Suprapubic skin (tissue), 4 donors: ENCODE data around the gene GALNT9. TPM values are rescaled to one million over a fixed set of nuclear protein-coding genes. Genes with fewer than 3 reads are reported as not detected.
A peak's percentile ranks its signal among the peaks of the same experiment; 100 is the strongest.

Source experiments
- DNase-seq, 2 donors: peaks; one replicate each; pipeline ENCODE4 v3.0.0-alpha.2; 2019; ENCODE audit warnings: low spot score in 2 of 2
- H3K27ac ChIP-seq: fragments of 200-600 bp; sonication (generic); one replicate; pipeline ENCODE4 v1.5.1; 2019
- H3K27me3 ChIP-seq: fragments of 200-600 bp; sonication (generic); one replicate; pipeline ENCODE4 v1.5.1; 2019
- H3K36me3 ChIP-seq: fragments of 200-600 bp; sonication (generic); one replicate; pipeline ENCODE4 v1.5.1; 2019
- H3K4me1 ChIP-seq: fragments of 200-600 bp; sonication (generic); one replicate; pipeline ENCODE4 v1.5.1; 2019
- H3K4me3 ChIP-seq: fragments of 200-600 bp; sonication (generic); one replicate; pipeline ENCODE4 v1.5.1; 2019; ENCODE audit warnings: mild to moderate bottlenecking
- H3K9me3 ChIP-seq: fragments of 200-600 bp; sonication (generic); one replicate; pipeline ENCODE4 v1.5.1; 2019
- CTCF ChIP-seq, 2 donors: fragments of 200-600 bp in 1 of 2; fragments of 450-650 bp in 1 of 2; sonication (generic) in 1 of 2; IDR thresholded peaks; one replicate each; pipeline ENCODE4 v1.5.1; 2016 to 2019; ENCODE audit warnings: antibody characterized with exemption in 2 of 2, mild to moderate bottlenecking in 1 of 2, moderate library complexity in 1 of 2
- EP300 ChIP-seq: sonication (generic); formaldehyde crosslinking; IDR thresholded peaks from one replicate; pipeline ENCODE4 v1.6.1; 2017; ENCODE audit warnings: antibody characterized with exemption
- POLR2A ChIP-seq, 2 donors: fragments of 450-650 bp; IDR thresholded peaks; one replicate each; pipeline ENCODE4 v1.6.1; 2017; ENCODE audit warnings: antibody characterized with exemption in 2 of 2, mild to moderate bottlenecking in 2 of 2, moderate library complexity in 2 of 2
- POLR2AphosphoS5 ChIP-seq, 3 donors: sonication (generic); formaldehyde crosslinking; IDR thresholded peaks; one replicate each; pipeline ENCODE4 v1.6.1; 2017; ENCODE audit warnings: antibody characterized with exemption in 3 of 3
- WGBS: methylation state at CpG from one replicate; pipeline ENCODE4 v1.1.5; 2018; 5-methylcytosine and 5-hydroxymethylcytosine counted together
- total RNA-seq, 4 donors: library from RNA; depleted of rRNA; stranded (reverse); fragments of >200 nt; gene quantifications; one replicate each; pipeline ENCODE4 v1.1.0, GENCODE V29; 2016

GALNT9 gene
- total RNA-seq, 4 donors from 2014 or later, result not detected

- H3K9me3 ChIP-seq, result no peaks in the 10 kb centered on the region
- TF ChIP-seq POLR2A (IDR thresholded peaks at IDR 0.05), result no peak
- TF ChIP-seq EP300, result no peak
- TF ChIP-seq POLR2AphosphoS5 (IDR thresholded peaks at IDR 0.05), result no peak
- TF ChIP-seq CTCF (IDR thresholded peaks at IDR 0.05), result no peak
- peaks cover 75% of the 10 kb centered on the region for H3K27me3 ChIP-seq
- peaks cover 21% of the 10 kb centered on the region for H3K4me1 ChIP-seq
- H3K27ac ChIP-seq, result no peak overlapping the region
- no peaks in the 10 kb centered on the region for H3K36me3 ChIP-seq
- 43% methylated on average over 2 of the region's 14 CpGs for WGBS
- no peak for DNase-seq
- no peak overlapping the region for H3K4me3 ChIP-seq
These were observed 123.3 kb downstream of the GALNT9 start for GRCh38 chr12:132206046-132206434.

- Histone ChIP-seq H3K36me3 (no peaks in the 10 kb centered on the region), H3K27me3 (peaks cover 81% of the 10 kb centered on the region), H3K9me3 (no peaks in the 10 kb centered on the region), H3K27ac (no peak overlapping the region), H3K4me3 (peak overlapping the region; percentile 24), H3K4me1 (peaks cover 21% of the 10 kb centered on the region)
- DNase-seq, result no peak
- TF ChIP-seq POLR2AphosphoS5 (IDR thresholded peaks at IDR 0.05) (no peak), EP300 (no peak), CTCF (IDR thresholded peaks at IDR 0.05) (no peak), POLR2A (IDR thresholded peaks at IDR 0.05) (no peak)
- WGBS, result 0% methylated on average over 15 of the region's 53 CpGs
These were observed 123.9 kb downstream of the GALNT9 start for GRCh38 chr12:132205271-132206045.

GRCh38 chr12:132204793-132205270 is 124.6 kb downstream of the GALNT9 start:
- TF ChIP-seq POLR2AphosphoS5 (IDR thresholded peaks at IDR 0.05), result no peak
- no peak for TF ChIP-seq POLR2A (IDR thresholded peaks at IDR 0.05)
- Histone ChIP-seq H3K4me3 (peak overlapping the region; percentile 24), H3K9me3 (no peaks in the 10 kb centered on the region), H3K27me3 (peaks cover 87% of the 10 kb centered on the region), H3K27ac (no peak overlapping the region), H3K36me3 (no peaks in the 10 kb centered on the region), H3K4me1 (peaks cover 21% of the 10 kb centered on the region)
- DNase-seq, result no peak
- 25% methylated on average over 16 of the region's 20 CpGs for WGBS

- Histone ChIP-seq H3K36me3 (no peaks in the 10 kb centered on the region), H3K27ac (no peak overlapping the region), H3K4me1 (peaks cover 21% of the 10 kb centered on the region), H3K4me3 (no peak overlapping the region), H3K9me3 (no peaks in the 10 kb centered on the region), H3K27me3 (peaks cover 93% of the 10 kb centered on the region)
- no peak for DNase-seq
- no peak for TF ChIP-seq POLR2A (IDR thresholded peaks at IDR 0.05)
- no peak for TF ChIP-seq CTCF (IDR thresholded peaks at IDR 0.05)
- no peak for TF ChIP-seq POLR2AphosphoS5 (IDR thresholded peaks at IDR 0.05)
- no peak for TF ChIP-seq EP300
- WGBS, result 40% methylated on average over 33 of the region's 33 CpGs
These were observed 125.2 kb downstream of the GALNT9 start for GRCh38 chr12:132204063-132204792.

- no peak for TF ChIP-seq EP300
- no peak for TF ChIP-seq CTCF (IDR thresholded peaks at IDR 0.05)
- no peak for TF ChIP-seq POLR2A (IDR thresholded peaks at IDR 0.05)
- TF ChIP-seq POLR2AphosphoS5 (IDR thresholded peaks at IDR 0.05), result no peak
- 69% methylated on average over 18 of the region's 42 CpGs for WGBS
- Histone ChIP-seq H3K27ac (no peak overlapping the region), H3K4me1 (peaks cover 21% of the 10 kb centered on the region), H3K27me3 (peaks cover 92% of the 10 kb centered on the region), H3K9me3 (no peaks in the 10 kb centered on the region), H3K4me3 (no peak overlapping the region), H3K36me3 (no peaks in the 10 kb centered on the region)
- no peak for DNase-seq
These were observed 126.3 kb downstream of the GALNT9 start for GRCh38 chr12:132202929-132203721.
